CD4-positive, alpha-beta T cell treated with Interleukin-1 beta for 1 hour (primary cell): ENCODE results near the gene MAGI2.

Source experiments
- DNase-seq, 2 donors: peaks; one replicate each; pipeline ENCODE4 v3.0.0-alpha.2; 2020 to 2022

The MAGI2 gene

GRCh38 chr7:78191475-78192079 lies 1261.9 kb downstream of the MAGI2 start:
- no peak for DNase-seq

GRCh38 chr7:78189762-78190161 lies 1263.7 kb downstream of the MAGI2 start:
- DNase-seq = no peak

GRCh38 chr7:78185149-78185745 lies 1268.2 kb downstream of the MAGI2 start:
- no peak for DNase-seq

DNA sequence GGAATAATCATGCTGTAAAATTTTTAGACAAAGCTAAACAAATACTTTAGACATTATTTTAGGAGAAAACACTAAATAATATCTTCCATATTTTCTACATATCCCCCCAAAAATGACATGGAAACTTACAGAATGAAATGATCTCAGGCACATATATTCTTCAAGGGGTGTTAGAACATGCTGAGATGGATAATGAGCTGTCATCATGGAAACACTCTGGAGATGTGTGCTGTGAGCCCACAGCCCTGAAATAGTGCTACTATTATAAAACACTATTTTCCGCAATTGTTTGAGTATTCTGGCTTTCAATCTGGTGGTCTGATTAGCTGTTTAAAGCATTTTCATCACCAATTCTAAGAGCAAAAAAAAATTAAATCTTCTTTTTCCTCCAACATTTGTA lies 1269.2 kb downstream of the MAGI2 start:
- no peak for DNase-seq

- no peak for DNase-seq
Observed at GRCh38 chr7:78179827-78180477, 1273.5 kb downstream of the MAGI2 start.

DNA sequence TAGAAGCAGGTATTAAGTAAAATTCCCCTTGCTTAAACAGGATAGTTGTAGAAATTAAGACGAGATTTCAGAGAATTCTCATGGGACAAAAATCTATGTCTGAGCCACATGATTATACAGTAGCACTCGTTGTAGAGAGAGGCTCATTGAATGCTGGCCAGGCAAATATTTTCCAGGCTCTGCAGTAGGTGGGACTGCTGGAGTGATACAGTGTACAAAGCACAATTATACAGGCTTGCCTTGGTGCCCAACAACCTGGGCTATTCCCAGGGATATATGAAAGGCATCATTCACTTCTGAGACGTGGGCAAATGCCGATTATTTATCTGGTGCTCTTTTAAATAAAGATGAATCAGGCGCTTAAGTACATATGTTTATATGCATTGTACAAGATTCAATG lies 1274.3 kb downstream of the MAGI2 start:
- no peak for DNase-seq

DNA sequence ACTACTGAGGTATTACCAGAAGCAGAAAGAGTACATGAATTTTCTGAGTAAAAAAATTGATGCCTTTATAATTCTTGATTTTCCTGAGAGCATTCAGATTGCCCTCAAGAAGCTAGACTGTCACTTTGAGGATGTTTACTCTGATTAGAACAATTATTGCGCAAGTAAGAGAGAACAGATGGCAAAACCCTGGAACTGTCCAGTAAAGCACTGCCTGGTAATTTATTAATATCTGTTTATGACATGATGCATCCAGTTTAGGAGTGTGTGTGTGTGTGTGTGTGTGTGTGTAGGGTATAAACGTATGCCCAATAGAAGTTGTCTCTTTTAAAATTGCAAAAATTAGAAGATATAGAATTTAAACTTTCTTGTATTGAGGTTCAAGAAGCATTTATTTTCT lies 1275.1 kb downstream of the MAGI2 start:
- no peak for DNase-seq

DNA sequence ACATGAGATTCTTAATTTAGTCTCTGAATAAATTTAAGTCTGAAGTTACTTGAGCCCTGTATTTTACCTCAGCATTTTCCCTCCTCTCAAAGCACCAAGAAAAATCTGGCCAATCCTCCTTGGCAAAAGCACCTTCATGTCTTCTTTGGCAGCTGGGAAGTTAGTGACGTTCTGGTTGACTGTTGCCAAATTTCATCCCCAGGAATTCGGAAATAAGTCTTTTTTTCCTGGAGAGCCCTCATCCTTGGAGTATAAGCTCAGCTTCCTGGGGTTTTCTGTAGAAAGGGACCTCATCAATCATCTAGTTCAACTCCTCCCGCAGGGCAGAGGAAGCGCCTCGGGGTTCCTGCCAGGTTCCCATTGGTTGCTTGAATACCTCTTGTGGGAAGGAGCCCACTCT lies 1277.3 kb downstream of the MAGI2 start:
- DNase-seq = no peak

- no peak for DNase-seq
Observed at GRCh38 chr7:78175330-78176100, 1278.0 kb downstream of the MAGI2 start.

DNA sequence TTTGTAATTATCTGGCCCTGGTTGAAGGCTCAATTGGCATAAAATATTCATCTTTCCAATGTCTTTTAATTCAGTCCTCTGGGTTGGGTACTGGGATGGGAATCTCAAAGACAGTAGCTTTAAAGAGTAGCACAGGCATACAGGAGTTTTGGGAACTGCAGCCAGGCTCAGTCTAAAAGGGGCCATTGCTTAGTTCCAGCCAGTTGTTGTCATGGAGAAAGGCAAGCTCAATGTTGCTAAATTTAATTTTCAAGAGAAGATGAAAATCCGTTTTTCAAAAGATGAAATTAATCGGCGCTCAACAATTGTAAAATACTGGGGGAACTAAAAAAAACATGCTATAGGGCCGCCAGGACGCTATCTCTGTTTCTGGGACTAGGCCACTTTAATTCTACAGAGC lies 1279.8 kb downstream of the MAGI2 start:
- DNase-seq = no peak

- DNase-seq = no peak
Observed at GRCh38 chr7:78172933-78173591, 1280.4 kb downstream of the MAGI2 start.

DNA sequence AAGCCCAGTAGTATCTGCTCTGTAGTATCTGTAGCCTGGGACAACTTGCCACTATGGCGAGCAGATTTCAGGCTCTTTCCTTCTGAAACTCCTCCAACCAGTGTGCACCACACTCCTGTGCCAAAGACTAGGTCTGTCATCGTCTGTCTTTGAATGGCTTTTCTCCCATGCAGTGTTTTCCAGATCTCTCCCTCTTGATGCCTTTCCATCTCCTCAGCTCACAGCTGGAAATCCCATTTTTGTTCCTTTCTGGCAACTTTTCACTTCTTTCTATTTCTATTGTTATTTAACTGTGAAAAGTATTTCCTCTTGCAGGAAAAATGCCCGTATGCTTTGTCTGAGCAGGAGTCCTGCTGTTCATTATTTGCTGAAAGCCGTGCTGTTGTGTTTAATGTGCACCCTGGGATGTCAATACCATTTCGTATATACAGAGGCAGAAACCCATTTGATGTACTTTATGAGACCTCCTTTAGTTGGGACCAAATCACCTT lies 1281.2 kb downstream of the MAGI2 start:
- no peak for DNase-seq

GRCh38 chr7:78171398-78171797 lies 1282.1 kb downstream of the MAGI2 start:
- DNase-seq = no peak

DNA sequence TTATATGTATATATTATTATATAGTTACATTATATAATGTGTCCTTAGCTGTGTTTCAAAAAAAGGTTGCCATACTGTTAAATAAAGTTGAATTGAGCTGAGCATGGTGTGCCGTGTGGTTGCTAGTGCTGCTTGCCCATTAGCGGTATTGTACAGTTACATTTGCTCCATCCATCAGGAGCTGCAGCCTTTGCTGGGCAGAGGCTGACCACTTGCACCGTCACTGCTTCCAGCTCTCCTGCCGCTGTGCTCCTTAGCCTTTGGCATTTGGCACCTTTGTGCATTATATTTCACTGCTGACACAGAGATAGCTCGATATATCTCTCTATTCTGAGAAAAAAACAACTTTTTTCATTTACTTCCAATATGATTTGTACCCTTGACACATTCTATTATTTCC lies 1282.7 kb downstream of the MAGI2 start:
- DNase-seq = no peak

GRCh38 chr7:78169992-78170391 lies 1283.5 kb downstream of the MAGI2 start:
- no peak for DNase-seq

DNA sequence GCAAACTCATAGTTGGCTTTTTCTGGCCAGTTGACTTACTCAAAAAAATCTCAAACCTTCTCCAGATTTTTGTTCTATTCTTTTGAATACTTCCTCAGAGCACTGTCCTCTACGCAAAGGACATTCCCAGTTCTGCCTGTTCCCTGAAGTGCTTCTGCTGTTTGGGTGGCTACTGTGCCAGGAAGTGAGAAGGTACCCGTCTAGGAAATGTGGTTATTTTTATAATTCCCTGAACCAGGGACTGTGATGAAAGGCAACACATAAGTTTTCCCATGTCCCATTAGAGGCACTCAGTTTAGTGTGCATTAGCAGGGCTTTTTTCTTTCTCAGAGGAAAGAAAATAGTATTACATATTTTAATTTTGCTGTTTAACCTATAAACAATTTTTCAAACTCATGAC lies 1284.6 kb downstream of the MAGI2 start:
- no peak for DNase-seq

DNA sequence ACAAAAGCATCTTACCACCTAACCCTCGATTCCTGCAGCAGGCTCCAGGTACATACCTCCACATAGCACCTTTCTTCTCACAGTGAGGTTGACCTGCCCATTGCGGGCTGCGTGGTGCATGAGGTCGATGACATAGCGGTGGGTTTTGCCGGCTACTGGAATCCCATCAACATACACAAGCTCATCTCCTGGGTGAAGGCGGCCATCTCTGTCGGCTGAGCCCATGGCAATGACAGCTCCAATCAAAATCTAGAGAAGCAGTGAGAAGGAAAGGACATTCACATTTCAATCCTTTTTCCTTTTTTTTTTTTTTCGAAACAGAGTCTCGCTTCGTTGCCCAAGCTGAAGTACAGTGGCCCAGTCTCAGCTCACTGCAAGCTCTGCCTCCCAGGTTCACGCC lies 1285.6 kb downstream of the MAGI2 start:
- DNase-seq = no peak

DNA sequence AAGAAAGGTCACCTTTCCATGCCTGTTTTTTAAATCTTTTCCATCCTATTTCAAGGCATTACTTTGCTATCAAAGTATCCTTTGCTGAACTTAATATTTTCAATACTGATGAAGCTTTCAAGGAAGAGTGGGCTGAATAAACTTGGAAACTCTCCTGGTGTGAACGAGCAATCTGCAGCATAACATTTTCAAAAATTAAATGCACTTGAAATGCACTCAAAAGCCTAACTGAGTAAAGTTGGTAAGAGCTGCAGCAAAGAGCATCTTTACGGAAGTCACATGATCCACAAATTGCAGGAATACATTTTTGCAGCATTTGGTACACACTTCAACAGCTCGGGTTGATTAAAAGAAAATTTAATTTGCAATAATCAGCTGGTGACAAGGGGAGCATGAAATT lies 1287.6 kb downstream of the MAGI2 start:
- DNase-seq = no peak

GRCh38 chr7:78165454-78165853 lies 1288.0 kb downstream of the MAGI2 start:
- no peak for DNase-seq

DNA sequence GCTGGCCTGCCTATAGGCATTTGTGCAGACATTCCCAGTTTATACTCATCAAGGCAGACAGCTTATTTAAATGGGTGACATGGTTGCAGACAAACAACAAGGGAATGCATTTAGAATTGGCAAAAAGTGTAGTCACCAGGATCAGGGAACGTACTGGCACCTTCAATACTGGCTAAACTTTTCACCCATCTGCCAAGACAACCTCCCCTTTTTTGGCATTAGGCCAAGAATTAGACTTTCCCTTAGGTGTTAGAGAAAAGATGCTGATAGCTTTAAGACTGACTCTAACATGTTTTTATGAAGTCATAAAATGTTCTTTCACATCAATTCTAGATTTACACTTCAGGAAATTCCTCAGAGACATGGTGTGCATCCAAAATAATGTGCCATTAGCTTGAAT lies 1289.0 kb downstream of the MAGI2 start:
- no peak for DNase-seq

DNA sequence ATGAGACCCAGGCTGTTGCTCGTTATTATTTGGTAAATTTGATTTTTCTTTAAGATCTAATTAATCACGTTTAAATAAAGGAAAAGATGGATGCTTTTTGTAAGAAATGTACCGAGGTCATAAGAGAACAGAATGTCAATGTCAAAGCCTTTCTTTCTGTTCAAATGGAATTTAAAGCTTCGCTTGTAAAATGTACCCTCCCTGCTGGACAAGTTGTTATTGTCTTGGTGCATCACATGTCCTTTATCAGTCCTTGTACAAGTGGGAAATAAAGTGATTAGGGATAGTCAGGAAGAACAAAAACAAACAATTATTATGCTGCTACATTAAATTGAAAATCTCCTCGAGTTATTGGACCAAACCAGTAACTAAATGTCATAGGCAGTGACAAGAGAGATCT lies 1291.7 kb downstream of the MAGI2 start:
- no peak for DNase-seq

- DNase-seq = no peak
Observed at GRCh38 chr7:78159545-78159944, 1293.9 kb downstream of the MAGI2 start.

- no peak for DNase-seq
Observed at GRCh38 chr7:78153285-78153684, 1300.2 kb downstream of the MAGI2 start.
